ENCODE data around the gene HIC2.

- TF ChIP-seq SUZ12 (IDR thresholded peaks at IDR 0.05; ENCODE audit: extremely low read depth, insufficient read depth, insufficient read length) = no peak
- no peak for TF ChIP-seq ZNF274 (IDR thresholded peaks at IDR 0.05; ENCODE audit: low read depth, low read length)
- no peak for TF ChIP-seq YY1 (IDR thresholded peaks at IDR 0.05; ENCODE audit: insufficient read depth, insufficient read length)
Measured at GRCh38 chr22:21447694-21448402, 30.7 kb downstream of the HIC2 start.
